Lung (tissue), 12 donors: Measurements from ENCODE around the gene SKIL. TPM values are rescaled to one million over a fixed set of nuclear protein-coding genes. Genes with fewer than 3 reads are reported as not detected.

Experiments
- ATAC-seq: fragments of 200-7000 bp; cut with Tn5 transposase; one replicate; pipeline ENCODE4 v1.9.1; 2020; ENCODE audit warnings: moderate number of reproducible peaks; ENCODE audit not compliant: insufficient read depth, low FRiP score
- DNase-seq, 3 donors: peaks; one replicate each; pipeline ENCODE4 v3.0.0-alpha.2; 2013 to 2017
- H3K27ac ChIP-seq, 2 donors: one replicate each; pipeline ENCODE4 v1.5.1; 2013; ENCODE audit warnings: mild to moderate bottlenecking in 2 of 2, moderate library complexity in 2 of 2, control low read depth in 1 of 2, inconsistent platforms in 1 of 2, low read depth in 1 of 2, low read length in 1 of 2
- H3K27me3 ChIP-seq, 3 donors: one replicate each; pipeline ENCODE4 v1.5.1; 2013; ENCODE audit warnings: low read length in 2 of 3; ENCODE audit not compliant: control insufficient read depth in 3 of 3, insufficient read depth in 3 of 3
- H3K36me3 ChIP-seq, 4 donors: one replicate each; pipeline ENCODE4 v1.5.1; 2013; ENCODE audit warnings: low read length in 4 of 4, mild to moderate bottlenecking in 1 of 4, moderate library complexity in 1 of 4; ENCODE audit not compliant: control insufficient read depth in 4 of 4, insufficient read depth in 4 of 4
- H3K4me1 ChIP-seq, 5 donors: one replicate each; pipeline ENCODE4 v1.5.1; 2013; ENCODE audit warnings: low read length in 5 of 5, mild to moderate bottlenecking in 2 of 5, moderate library complexity in 1 of 5; ENCODE audit not compliant: control insufficient read depth in 5 of 5, insufficient read depth in 5 of 5
- H3K4me3 ChIP-seq: one replicate; pipeline ENCODE4 v1.5.1; 2013; ENCODE audit warnings: mild to moderate bottlenecking, control low read depth, moderate library complexity
- H3K9ac ChIP-seq, 2 donors: one replicate each; pipeline ENCODE4 v1.5.1; 2013; ENCODE audit warnings: low read length in 2 of 2, control low read depth in 1 of 2; ENCODE audit not compliant: insufficient read depth in 1 of 2
- H3K9me3 ChIP-seq, 4 donors: one replicate each; pipeline ENCODE4 v1.5.1; 2013; ENCODE audit warnings: low read length in 3 of 4, mild to moderate bottlenecking in 1 of 4, moderate library complexity in 1 of 4; ENCODE audit not compliant: control insufficient read depth in 4 of 4, insufficient read depth in 3 of 4
- WGBS, 2 donors: extraction: QIAGEN DNeasy Blood & Tissue Kit; methylation state at CpG; one replicate each; pipeline ENCODE4 v1.1.7; 2013; 5-methylcytosine and 5-hydroxymethylcytosine counted together
- polyA plus RNA-seq, 2 donors: library from polyadenylated mRNA; stranded (reverse); fragments of 200-250 nt; gene quantifications; one replicate each; pipeline ENCODE4 v1.2.1, GENCODE V29; 2013
- total RNA-seq, 2 donors: library from RNA; depleted of rRNA in 1 of 2; stranded (reverse); fragments of >200 nt in 1 of 2; gene quantifications; one replicate each; pipeline ENCODE4 v1.2.1, GENCODE V29; 2014 to 2021
- TF ChIP-seq, protein P1 (sequence below): IDR thresholded peaks from 2 replicates; pipeline ENCODE4 v1.5.1; 2012; ENCODE audit warnings: mild to moderate bottlenecking; ENCODE audit errors: control extremely low read depth, extremely low read depth
- donor health status: control.
- donor health status: control.
- donor health status: Bipolar disorder and iron deficiency.
- donor health status: healthy.
- donor health status: DM: yes; HTN: yes; CAD: no.

SKIL gene
- total and polyA plus RNA-seq, 4 donors = 16.5 to 110 (median 38.5) TPM

DNA sequence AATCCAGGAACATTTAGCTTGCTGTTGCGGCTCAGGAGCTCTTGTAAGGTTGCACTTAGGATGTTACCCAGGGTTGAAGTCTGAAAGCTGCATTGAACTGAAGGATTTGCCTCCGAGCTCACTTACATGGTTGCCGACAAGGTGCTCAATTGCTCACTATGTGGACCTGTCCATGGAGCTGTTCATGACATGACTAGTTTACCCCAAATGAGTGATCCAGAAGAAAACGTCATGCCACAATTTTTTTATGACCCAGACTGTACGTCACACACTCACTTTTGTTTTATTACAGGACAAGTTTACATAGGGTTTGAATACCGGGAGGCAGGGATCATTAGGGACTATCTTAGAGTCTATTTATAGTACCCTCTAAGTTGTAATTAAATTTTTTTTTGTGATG, 40.2 kb downstream of the SKIL start:
- TF ChIP-seq, protein P1, sequence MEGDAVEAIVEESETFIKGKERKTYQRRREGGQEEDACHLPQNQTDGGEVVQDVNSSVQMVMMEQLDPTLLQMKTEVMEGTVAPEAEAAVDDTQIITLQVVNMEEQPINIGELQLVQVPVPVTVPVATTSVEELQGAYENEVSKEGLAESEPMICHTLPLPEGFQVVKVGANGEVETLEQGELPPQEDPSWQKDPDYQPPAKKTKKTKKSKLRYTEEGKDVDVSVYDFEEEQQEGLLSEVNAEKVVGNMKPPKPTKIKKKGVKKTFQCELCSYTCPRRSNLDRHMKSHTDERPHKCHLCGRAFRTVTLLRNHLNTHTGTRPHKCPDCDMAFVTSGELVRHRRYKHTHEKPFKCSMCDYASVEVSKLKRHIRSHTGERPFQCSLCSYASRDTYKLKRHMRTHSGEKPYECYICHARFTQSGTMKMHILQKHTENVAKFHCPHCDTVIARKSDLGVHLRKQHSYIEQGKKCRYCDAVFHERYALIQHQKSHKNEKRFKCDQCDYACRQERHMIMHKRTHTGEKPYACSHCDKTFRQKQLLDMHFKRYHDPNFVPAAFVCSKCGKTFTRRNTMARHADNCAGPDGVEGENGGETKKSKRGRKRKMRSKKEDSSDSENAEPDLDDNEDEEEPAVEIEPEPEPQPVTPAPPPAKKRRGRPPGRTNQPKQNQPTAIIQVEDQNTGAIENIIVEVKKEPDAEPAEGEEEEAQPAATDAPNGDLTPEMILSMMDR = no peak
- no peak overlapping the region for H3K4me3 ChIP-seq
- H3K27ac ChIP-seq = no peak overlapping the region
- DNase-seq (no peak), ATAC-seq (no peak)
- no peaks in the 10 kb centered on the region for H3K27me3 ChIP-seq
- H3K9ac ChIP-seq = no peak overlapping the region
- peaks cover 2 to 6% (median 4%) of the 10 kb centered on the region in 4 donors for H3K36me3 ChIP-seq
- no peaks in the 10 kb centered on the region for H3K4me1 ChIP-seq
- H3K9me3 ChIP-seq = no peaks in the 10 kb centered on the region
- WGBS, 2 donors = 88 to 91% methylated on average over 6 of the region's 6 CpGs

DNA sequence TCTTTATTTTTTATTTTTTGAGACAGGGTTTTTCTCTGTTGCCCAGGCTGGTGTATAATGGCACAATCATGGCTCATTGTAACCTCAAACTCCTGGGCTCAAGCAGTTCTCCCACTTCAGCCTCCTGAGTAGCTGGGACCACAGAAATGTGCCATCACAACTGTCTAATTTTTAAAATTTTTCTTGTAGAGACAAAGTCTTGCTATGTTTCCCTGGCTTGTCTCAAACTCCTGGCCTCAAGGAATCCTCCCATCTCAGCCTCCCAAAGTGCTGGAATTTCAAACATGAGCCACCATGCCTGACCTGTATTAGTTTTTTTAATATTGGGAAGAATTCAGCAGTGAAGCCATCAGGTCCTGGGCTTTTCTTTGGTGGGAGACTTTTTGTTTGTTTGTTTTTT, 47.6 kb downstream of the SKIL start:
- ATAC-seq (no peak), DNase-seq (no peak)
- TF ChIP-seq, protein P1 = no peak
- Histone ChIP-seq H3K4me1 (no peaks in the 10 kb centered on the region), H3K27ac (no peak overlapping the region), H3K9ac (no peak overlapping the region), H3K27me3 (no peaks in the 10 kb centered on the region), H3K9me3 (no peaks in the 10 kb centered on the region), H3K4me3 (no peak overlapping the region), H3K36me3 (no peaks in the 10 kb centered on the region)

GRCh38 chr3:170410428-170411029, 53.0 kb downstream of the SKIL start:
- H3K27ac ChIP-seq = no peak overlapping the region
- no peaks in the 10 kb centered on the region for H3K36me3 ChIP-seq
- no peaks in the 10 kb centered on the region for H3K9me3 ChIP-seq
- no peak overlapping the region for H3K9ac ChIP-seq
- WGBS, 2 donors = 58 to 66% methylated on average over 4 of the region's 4 CpGs
- TF ChIP-seq, protein P1 = peak; percentile 29
- H3K4me1 ChIP-seq = no peaks in the 10 kb centered on the region
- no peak for ATAC-seq
- H3K27me3 ChIP-seq = no peaks in the 10 kb centered on the region
- no peak overlapping the region for H3K4me3 ChIP-seq
- peak in 2 of 3 donors; percentile 45 to 57 for DNase-seq

DNA sequence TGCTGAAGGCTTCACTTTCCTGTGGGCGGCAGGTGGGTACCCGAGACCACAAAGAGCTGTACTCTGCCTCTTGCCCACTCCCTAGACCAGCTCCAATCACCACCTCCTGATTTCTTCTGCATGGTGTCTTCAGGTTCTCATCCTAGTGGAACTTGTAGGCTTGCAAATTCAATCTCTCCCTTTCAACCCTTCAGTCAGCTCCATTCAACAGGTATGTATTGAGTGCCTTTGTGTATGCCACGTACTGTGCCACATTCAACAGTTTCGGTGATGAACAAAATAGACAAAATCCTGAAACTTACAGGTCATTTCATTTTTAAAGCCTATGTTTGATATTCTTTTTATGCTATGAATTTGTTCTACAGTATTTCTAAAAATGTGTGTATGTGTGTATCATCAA, 55.8 kb downstream of the SKIL start:
- ATAC-seq (no peak), DNase-seq (no peak)
- 98% methylated on average over 4 of the region's 4 CpGs for WGBS, 2 donors
- H3K27me3 ChIP-seq = peaks cover 0 to 10% (median 0%) of the 10 kb centered on the region in 3 donors
- H3K4me3 ChIP-seq = no peak overlapping the region
- H3K27ac ChIP-seq = no peak overlapping the region
- TF ChIP-seq, protein P1 = no peak
- no peaks in the 10 kb centered on the region for H3K36me3 ChIP-seq
- peaks cover 0 to 4% (median 0%) of the 10 kb centered on the region in 5 donors for H3K4me1 ChIP-seq
- no peaks in the 10 kb centered on the region for H3K9me3 ChIP-seq
- H3K9ac ChIP-seq = no peak overlapping the region
